ENCODE measurements around the gene HBS1L.

The HBS1L gene

DNA sequence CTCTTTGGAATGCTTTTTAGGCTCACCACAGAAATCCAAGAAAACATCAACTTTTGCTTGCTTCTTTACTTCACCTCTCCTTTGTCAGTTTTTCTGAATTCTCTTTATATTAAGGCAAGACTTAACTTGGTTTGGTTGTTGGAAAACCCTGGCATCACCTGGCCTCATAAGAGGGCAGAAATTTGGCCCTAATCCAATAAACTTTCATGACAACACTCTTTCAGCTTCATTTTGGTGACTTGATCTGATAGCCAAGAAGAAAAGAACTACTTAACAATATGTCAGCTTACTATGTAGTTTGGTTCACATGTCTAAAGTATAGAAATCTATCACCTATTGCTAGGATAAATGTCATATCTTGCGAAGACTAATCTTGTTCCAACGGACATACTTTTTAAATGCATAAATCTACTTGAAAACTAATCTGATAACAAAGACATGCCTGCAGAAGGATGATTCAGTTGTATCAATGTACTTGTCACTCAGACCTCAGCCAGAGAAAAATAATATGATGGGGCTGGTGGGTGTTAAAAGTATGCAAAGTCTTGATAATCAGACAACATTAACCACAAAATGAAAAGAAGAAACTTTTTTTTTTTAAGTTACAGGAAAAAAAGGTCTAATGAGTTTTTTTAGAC, 19.3 kb upstream of the HBS1L start:
- H3K27me3 ChIP-seq (ENCODE audit: control insufficient read depth in 1 of 2, insufficient read depth in 2 of 2, low read length in 2 of 2): no peaks in the 10 kb centered on the region
- H3K9ac ChIP-seq (ENCODE audit: low read length in 2 of 2): no peak overlapping the region
- no peaks in the 10 kb centered on the region for H3K36me3 ChIP-seq (ENCODE audit: control insufficient read depth in 2 of 2, insufficient read depth in 2 of 2, low read length in 2 of 2)
- no peaks in the 10 kb centered on the region for H3K9me3 ChIP-seq (ENCODE audit: control insufficient read depth in 2 of 2, low read length in 2 of 2)
- H3K27ac ChIP-seq (ENCODE audit: low read length): no peak overlapping the region
- H3K4me3 ChIP-seq (ENCODE audit: low read length in 2 of 2): no peak overlapping the region
- H3K4me1 ChIP-seq (ENCODE audit: control insufficient read depth, insufficient read depth, low read length): no peaks in the 10 kb centered on the region

DNA sequence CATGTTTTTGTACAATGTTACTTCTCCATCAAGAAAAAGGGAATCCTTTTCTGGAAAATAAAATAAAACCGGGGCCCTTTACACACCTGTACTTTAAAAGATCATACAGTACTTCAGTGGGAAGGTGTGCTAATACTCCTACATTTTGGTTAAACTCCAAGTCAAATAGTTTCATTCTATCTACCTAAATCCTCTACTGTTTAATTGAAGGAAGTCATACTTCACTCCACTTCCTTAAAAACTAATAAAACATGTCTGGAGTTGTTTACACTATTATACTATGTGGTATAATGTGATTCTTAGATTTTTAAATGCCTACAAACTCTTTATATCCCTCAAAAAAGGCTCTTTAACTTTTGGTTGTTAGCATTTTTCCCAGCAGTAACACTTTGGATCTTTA, 18.6 kb upstream of the HBS1L start:
- no peaks in the 10 kb centered on the region for H3K36me3 ChIP-seq (ENCODE audit: control insufficient read depth in 2 of 2, insufficient read depth in 2 of 2, low read length in 2 of 2)
- no peak overlapping the region for H3K4me3 ChIP-seq (ENCODE audit: low read length in 2 of 2)
- H3K27ac ChIP-seq (ENCODE audit: low read length): no peak overlapping the region
- H3K9ac ChIP-seq (ENCODE audit: low read length in 2 of 2): no peak overlapping the region
- no peaks in the 10 kb centered on the region for H3K27me3 ChIP-seq (ENCODE audit: control insufficient read depth in 1 of 2, insufficient read depth in 2 of 2, low read length in 2 of 2)
- no peaks in the 10 kb centered on the region for H3K4me1 ChIP-seq (ENCODE audit: control insufficient read depth, insufficient read depth, low read length)
- H3K9me3 ChIP-seq (ENCODE audit: control insufficient read depth in 2 of 2, low read length in 2 of 2): no peaks in the 10 kb centered on the region

DNA sequence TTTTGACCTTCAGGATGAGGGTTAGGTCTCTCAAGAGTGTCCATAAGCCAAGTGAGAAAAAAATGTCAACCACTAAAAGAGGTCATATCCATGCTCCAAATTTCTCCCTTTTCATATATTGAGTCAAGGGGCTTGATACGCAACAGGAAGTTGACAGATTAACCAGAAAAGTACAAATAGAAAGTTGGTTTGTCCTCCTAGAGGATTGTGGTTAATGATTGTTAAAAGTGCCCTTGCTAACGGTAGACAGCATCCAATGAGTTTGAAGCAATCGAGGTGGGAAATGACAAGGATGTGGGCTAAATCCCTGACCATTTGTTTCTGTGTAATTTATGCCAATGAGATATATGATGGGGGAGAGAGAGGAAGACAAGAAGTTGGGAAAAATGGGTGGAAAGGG, 18.1 kb upstream of the HBS1L start:
- Histone ChIP-seq H3K9me3 (ENCODE audit: control insufficient read depth in 2 of 2, low read length in 2 of 2) (no peaks in the 10 kb centered on the region), H3K4me3 (ENCODE audit: low read length in 2 of 2) (no peak overlapping the region), H3K4me1 (ENCODE audit: control insufficient read depth, insufficient read depth, low read length) (no peaks in the 10 kb centered on the region), H3K27me3 (ENCODE audit: control insufficient read depth in 1 of 2, insufficient read depth in 2 of 2, low read length in 2 of 2) (no peaks in the 10 kb centered on the region), H3K9ac (ENCODE audit: low read length in 2 of 2) (no peak overlapping the region), H3K27ac (ENCODE audit: low read length) (no peak overlapping the region), H3K36me3 (ENCODE audit: control insufficient read depth in 2 of 2, insufficient read depth in 2 of 2, low read length in 2 of 2) (no peaks in the 10 kb centered on the region)

DNA sequence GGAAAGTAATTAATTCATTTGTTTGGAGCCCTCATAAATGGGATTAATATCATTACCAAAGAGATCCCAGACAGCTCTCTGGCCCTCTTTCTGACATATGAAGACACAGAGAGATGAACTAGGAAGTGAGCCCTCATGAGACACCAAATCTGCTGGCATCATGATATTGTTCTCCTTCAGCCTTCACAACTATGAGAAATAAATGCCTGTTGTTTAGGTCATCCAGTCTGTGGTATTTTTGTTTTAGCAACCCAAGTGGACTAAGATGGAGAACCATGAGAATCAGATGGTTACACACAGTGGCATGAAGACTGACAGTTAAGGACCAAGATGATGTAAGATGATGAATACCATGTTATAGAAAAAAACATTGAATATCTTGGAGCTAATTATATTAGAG, 16.9 kb upstream of the HBS1L start:
- no peaks in the 10 kb centered on the region for H3K27me3 ChIP-seq (ENCODE audit: control insufficient read depth in 1 of 2, insufficient read depth in 2 of 2, low read length in 2 of 2)

DNA sequence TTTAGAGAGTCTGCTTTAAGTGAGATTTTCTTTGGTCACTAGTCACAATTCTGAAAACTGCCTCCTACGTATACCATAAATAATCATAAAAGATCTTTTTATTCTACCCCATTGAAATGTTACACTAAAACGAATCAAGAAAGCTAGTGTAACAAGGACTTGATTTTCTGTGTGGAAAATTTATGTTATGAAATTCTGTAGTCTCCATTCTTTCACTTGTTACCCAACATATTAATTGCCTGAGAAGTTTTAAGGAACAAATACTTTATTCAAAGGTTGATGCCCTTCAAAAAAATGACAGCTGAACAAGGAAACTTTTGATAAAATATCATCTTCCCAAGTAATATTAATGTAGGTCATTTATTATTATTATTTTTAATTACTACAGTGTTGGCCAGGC, 13.3 kb upstream of the HBS1L start:
- H3K4me3 ChIP-seq (ENCODE audit: low read length in 2 of 2): no peak overlapping the region
- no peaks in the 10 kb centered on the region for H3K27me3 ChIP-seq (ENCODE audit: control insufficient read depth in 1 of 2, insufficient read depth in 2 of 2, low read length in 2 of 2)
- no peaks in the 10 kb centered on the region for H3K36me3 ChIP-seq (ENCODE audit: control insufficient read depth in 2 of 2, insufficient read depth in 2 of 2, low read length in 2 of 2)
- no peak overlapping the region for H3K27ac ChIP-seq (ENCODE audit: low read length)
- H3K9me3 ChIP-seq (ENCODE audit: control insufficient read depth in 2 of 2, low read length in 2 of 2): no peaks in the 10 kb centered on the region
- no peaks in the 10 kb centered on the region for H3K4me1 ChIP-seq (ENCODE audit: control insufficient read depth, insufficient read depth, low read length)
- no peak overlapping the region for H3K9ac ChIP-seq (ENCODE audit: low read length in 2 of 2)

More for the DNA sequence above, 16.9 kb upstream of the HBS1L start:
- Histone ChIP-seq H3K9ac (ENCODE audit: low read length in 2 of 2) (no peak overlapping the region), H3K36me3 (ENCODE audit: control insufficient read depth in 2 of 2, insufficient read depth in 2 of 2, low read length in 2 of 2) (no peaks in the 10 kb centered on the region), H3K9me3 (ENCODE audit: control insufficient read depth in 2 of 2, low read length in 2 of 2) (no peaks in the 10 kb centered on the region), H3K27ac (ENCODE audit: low read length) (no peak overlapping the region), H3K4me3 (ENCODE audit: low read length in 2 of 2) (no peak overlapping the region), H3K4me1 (ENCODE audit: control insufficient read depth, insufficient read depth, low read length) (no peaks in the 10 kb centered on the region)

DNA sequence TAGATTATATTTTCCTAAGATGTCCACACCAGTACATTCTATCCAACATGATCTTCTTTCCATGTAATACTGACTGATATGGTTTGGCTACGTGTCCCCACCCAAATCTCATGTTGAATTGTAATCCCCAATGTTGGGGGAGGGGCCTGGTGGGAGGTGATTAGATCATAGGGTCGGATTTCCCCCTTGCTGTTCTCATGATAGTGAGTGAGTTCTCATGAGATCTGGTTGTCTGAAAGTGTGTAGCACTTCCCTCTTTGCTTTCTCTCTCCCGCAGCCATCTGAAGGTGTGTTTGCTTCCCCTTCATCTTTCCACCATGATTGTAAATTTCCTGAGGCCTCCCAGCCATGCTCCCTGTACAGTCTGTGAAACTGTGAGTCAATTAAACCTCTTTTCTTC, 12.2 kb upstream of the HBS1L start:
- Histone ChIP-seq H3K4me3 (ENCODE audit: low read length in 2 of 2) (no peak overlapping the region), H3K36me3 (ENCODE audit: control insufficient read depth in 2 of 2, insufficient read depth in 2 of 2, low read length in 2 of 2) (no peaks in the 10 kb centered on the region), H3K4me1 (ENCODE audit: control insufficient read depth, insufficient read depth, low read length) (no peaks in the 10 kb centered on the region), H3K27ac (ENCODE audit: low read length) (no peak overlapping the region), H3K27me3 (ENCODE audit: control insufficient read depth in 1 of 2, insufficient read depth in 2 of 2, low read length in 2 of 2) (no peaks in the 10 kb centered on the region), H3K9me3 (ENCODE audit: control insufficient read depth in 2 of 2, low read length in 2 of 2) (no peaks in the 10 kb centered on the region), H3K9ac (ENCODE audit: low read length in 2 of 2) (no peak overlapping the region)

DNA sequence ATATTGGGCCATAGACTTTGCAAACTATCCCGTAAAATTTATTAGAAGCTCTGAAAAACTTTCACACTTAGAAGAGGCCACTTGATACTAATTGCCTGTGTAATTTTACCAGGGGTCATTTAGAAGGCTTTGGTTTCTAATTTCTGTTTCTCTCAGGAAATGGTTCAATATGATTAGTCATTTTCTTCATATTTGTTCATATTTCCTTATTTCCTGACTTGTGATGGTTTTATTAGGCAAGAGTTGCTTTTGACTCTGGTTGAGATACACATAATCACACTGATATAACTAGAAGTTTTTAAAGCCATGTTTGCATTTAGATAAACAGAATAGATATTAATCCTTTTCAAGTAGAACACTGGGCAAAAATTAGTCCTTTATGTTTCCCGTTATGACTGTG, 11.8 kb upstream of the HBS1L start:
- Histone ChIP-seq H3K4me1 (ENCODE audit: control insufficient read depth, insufficient read depth, low read length) (no peaks in the 10 kb centered on the region), H3K36me3 (ENCODE audit: control insufficient read depth in 2 of 2, insufficient read depth in 2 of 2, low read length in 2 of 2) (no peaks in the 10 kb centered on the region), H3K4me3 (ENCODE audit: low read length in 2 of 2) (no peak overlapping the region), H3K9me3 (ENCODE audit: control insufficient read depth in 2 of 2, low read length in 2 of 2) (no peaks in the 10 kb centered on the region), H3K9ac (ENCODE audit: low read length in 2 of 2) (no peak overlapping the region), H3K27ac (ENCODE audit: low read length) (no peak overlapping the region), H3K27me3 (ENCODE audit: control insufficient read depth in 1 of 2, insufficient read depth in 2 of 2, low read length in 2 of 2) (no peaks in the 10 kb centered on the region)

DNA sequence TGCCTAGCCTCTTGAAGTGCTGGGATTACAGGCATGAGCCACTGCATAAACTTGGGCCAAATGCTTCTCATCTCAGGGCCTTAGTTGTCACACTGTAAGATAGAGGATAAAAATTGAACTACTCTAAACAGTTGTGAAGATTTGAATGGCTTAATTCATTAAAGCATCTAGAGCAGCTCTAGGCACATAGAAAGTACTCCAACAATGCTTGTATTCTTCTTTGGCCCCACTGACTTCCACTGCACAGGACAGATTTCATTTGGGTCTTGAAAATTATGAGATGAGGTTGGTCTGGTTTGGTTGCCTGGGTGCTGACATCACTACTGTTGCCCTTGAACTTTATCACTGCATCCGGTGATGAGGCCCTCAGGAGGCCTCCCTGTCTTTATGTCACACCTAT, 10.0 kb upstream of the HBS1L start:
- Histone ChIP-seq H3K4me1 (ENCODE audit: control insufficient read depth, insufficient read depth, low read length) (no peaks in the 10 kb centered on the region), H3K9me3 (ENCODE audit: control insufficient read depth in 2 of 2, low read length in 2 of 2) (no peaks in the 10 kb centered on the region), H3K27ac (ENCODE audit: low read length) (no peak overlapping the region), H3K27me3 (ENCODE audit: control insufficient read depth in 1 of 2, insufficient read depth in 2 of 2, low read length in 2 of 2) (no peaks in the 10 kb centered on the region), H3K4me3 (ENCODE audit: low read length in 2 of 2) (no peak overlapping the region), H3K36me3 (ENCODE audit: control insufficient read depth in 2 of 2, insufficient read depth in 2 of 2, low read length in 2 of 2) (no peaks in the 10 kb centered on the region), H3K9ac (ENCODE audit: low read length in 2 of 2) (no peak overlapping the region)

DNA sequence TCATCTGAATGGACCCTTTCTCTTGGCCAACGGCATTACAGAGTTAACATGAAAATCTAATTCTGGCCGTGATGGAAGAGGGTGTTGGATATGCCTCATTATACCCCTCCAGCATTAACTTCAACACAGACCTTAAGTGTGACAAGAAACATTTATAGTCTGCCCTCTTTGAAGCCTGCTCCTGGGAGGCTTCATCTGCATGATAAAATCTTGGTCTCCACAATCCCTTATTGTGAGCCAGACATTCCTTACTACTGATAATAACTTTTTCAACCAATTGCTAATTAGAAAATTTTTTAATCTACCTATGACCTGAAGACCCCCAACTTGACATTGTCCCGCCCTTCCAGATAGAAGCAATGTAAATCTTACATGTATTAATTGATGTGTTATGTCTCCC, 9.3 kb upstream of the HBS1L start:
- H3K4me1 ChIP-seq (ENCODE audit: control insufficient read depth, insufficient read depth, low read length): no peaks in the 10 kb centered on the region
- H3K9me3 ChIP-seq (ENCODE audit: control insufficient read depth in 2 of 2, low read length in 2 of 2): no peaks in the 10 kb centered on the region
- no peaks in the 10 kb centered on the region for H3K36me3 ChIP-seq (ENCODE audit: control insufficient read depth in 2 of 2, insufficient read depth in 2 of 2, low read length in 2 of 2)
- H3K27ac ChIP-seq (ENCODE audit: low read length): no peak overlapping the region
- no peak overlapping the region for H3K4me3 ChIP-seq (ENCODE audit: low read length in 2 of 2)
- no peaks in the 10 kb centered on the region for H3K27me3 ChIP-seq (ENCODE audit: control insufficient read depth in 1 of 2, insufficient read depth in 2 of 2, low read length in 2 of 2)
- no peak overlapping the region for H3K9ac ChIP-seq (ENCODE audit: low read length in 2 of 2)

DNA sequence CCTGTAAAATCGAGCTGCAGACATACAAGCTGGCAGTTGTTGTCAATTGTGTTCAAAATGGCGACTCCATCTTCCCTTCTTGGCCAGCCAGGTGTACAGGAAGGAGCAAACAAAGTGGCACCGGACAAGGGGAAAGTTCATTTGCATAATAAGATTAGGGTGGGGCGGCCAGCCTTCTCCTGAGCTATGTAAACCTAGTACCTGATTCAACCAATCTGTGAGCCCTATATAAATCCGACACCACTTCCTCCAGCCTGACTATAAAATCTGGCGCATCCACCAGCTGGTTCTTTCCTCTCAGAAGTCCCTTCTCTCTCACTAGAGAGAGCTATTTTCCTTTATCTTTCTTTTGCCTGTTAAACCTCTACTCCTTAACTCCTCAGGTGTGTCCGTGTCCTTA, 8.1 kb upstream of the HBS1L start:
- no peaks in the 10 kb centered on the region for H3K4me1 ChIP-seq (ENCODE audit: control insufficient read depth, insufficient read depth, low read length)
- H3K27ac ChIP-seq (ENCODE audit: low read length): no peak overlapping the region
- H3K36me3 ChIP-seq (ENCODE audit: control insufficient read depth in 2 of 2, insufficient read depth in 2 of 2, low read length in 2 of 2): no peaks in the 10 kb centered on the region
- no peaks in the 10 kb centered on the region for H3K9me3 ChIP-seq (ENCODE audit: control insufficient read depth in 2 of 2, low read length in 2 of 2)
- H3K9ac ChIP-seq (ENCODE audit: low read length in 2 of 2): no peak overlapping the region
- H3K4me3 ChIP-seq (ENCODE audit: low read length in 2 of 2): no peak overlapping the region
- H3K27me3 ChIP-seq (ENCODE audit: control insufficient read depth in 1 of 2, insufficient read depth in 2 of 2, low read length in 2 of 2): no peaks in the 10 kb centered on the region

DNA sequence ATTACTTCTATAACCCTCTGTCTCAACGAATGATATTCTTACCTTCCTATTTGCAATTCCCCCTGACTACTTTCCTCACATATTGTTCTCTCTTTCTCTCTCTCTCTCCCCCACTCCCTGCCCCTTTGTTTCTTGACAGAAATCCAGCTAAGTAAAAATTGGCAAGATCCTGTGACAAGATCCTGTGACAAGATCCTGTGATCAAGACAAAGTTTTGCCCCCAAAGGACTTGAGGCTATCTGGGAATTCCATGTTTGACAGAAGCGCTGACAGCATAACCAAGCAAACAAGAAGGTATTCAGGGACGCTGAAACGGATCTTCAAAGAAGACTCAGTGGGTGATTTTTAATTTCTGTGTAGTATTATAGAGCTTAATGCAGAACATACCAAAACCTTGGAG, 5.5 kb upstream of the HBS1L start:
- Histone ChIP-seq H3K36me3 (ENCODE audit: control insufficient read depth in 2 of 2, insufficient read depth in 2 of 2, low read length in 2 of 2) (no peaks in the 10 kb centered on the region), H3K4me3 (ENCODE audit: low read length in 2 of 2) (no peak overlapping the region)

More for the DNA sequence above, 5.5 kb upstream of the HBS1L start:
- H3K27ac ChIP-seq (ENCODE audit: low read length): no peak overlapping the region
- H3K9me3 ChIP-seq (ENCODE audit: control insufficient read depth in 2 of 2, low read length in 2 of 2): no peaks in the 10 kb centered on the region
- H3K9ac ChIP-seq (ENCODE audit: low read length in 2 of 2): no peak overlapping the region
- peaks cover 2% of the 10 kb centered on the region for H3K4me1 ChIP-seq (ENCODE audit: control insufficient read depth, insufficient read depth, low read length)
- no peaks in the 10 kb centered on the region for H3K27me3 ChIP-seq (ENCODE audit: control insufficient read depth in 1 of 2, insufficient read depth in 2 of 2, low read length in 2 of 2)
